T-helper 1 cell treated with Interleukin-12 subunit alpha and Interleukin-12 subunit beta and Interleukin-4 antibody, amounts not matched to agents 30 μg/mL and 1 μg/mL, for 36 hours (primary cell): ENCODE data around the gene LGALS14.
"Not testable (repeated sequence)": the region's sequence is repeated elsewhere in the genome, so short reads cannot be mapped to it uniquely, and the experiment has no call there.

ENCODE experiments used
- H3K27ac Mint-ChIP-seq: one replicate; pipeline ENCODE4 v1.8.0; 2021; ENCODE audit warnings: mild to moderate bottlenecking, mixed read lengths
- H3K27me3 Mint-ChIP-seq: one replicate; pipeline ENCODE4 v1.8.0; 2021; ENCODE audit warnings: low read depth, mixed read lengths
- H3K36me3 Mint-ChIP-seq: one replicate; pipeline ENCODE4 v1.8.0; 2021; ENCODE audit warnings: low read depth, mixed read lengths
- H3K4me1 Mint-ChIP-seq: one replicate; pipeline ENCODE4 v1.8.0; 2021; ENCODE audit warnings: low read depth, mixed read lengths
- H3K4me3 Mint-ChIP-seq: one replicate; pipeline ENCODE4 v1.8.0; 2021; ENCODE audit warnings: mild to moderate bottlenecking, moderate library complexity, mixed read lengths
- H3K9me3 Mint-ChIP-seq: one replicate; pipeline ENCODE4 v1.8.0; 2021; ENCODE audit warnings: mixed read lengths

Gene LGALS14

GRCh38 chr19:39720144-39720543 lies 15.9 kb downstream of the LGALS14 start:
- H3K36me3 Mint-ChIP-seq, H3K27ac Mint-ChIP-seq, H3K4me3 Mint-ChIP-seq, H3K4me1 Mint-ChIP-seq: not testable (repeated sequence)
- Mint-ChIP-seq H3K9me3 (peaks cover 10% of the 10 kb centered on the region), H3K27me3 (peaks cover 42% of the 10 kb centered on the region)

- no peak overlapping the region for H3K4me3 Mint-ChIP-seq
- H3K27ac Mint-ChIP-seq: no peak overlapping the region
- no peaks in the 10 kb centered on the region for H3K36me3 Mint-ChIP-seq
- H3K4me1 Mint-ChIP-seq: peaks cover under 1% of the 10 kb centered on the region
- H3K9me3 Mint-ChIP-seq: no peaks in the 10 kb centered on the region
- H3K27me3 Mint-ChIP-seq: peaks cover 32% of the 10 kb centered on the region
These were observed 21.7 kb downstream of the LGALS14 start for GRCh38 chr19:39725995-39726394.

DNA sequence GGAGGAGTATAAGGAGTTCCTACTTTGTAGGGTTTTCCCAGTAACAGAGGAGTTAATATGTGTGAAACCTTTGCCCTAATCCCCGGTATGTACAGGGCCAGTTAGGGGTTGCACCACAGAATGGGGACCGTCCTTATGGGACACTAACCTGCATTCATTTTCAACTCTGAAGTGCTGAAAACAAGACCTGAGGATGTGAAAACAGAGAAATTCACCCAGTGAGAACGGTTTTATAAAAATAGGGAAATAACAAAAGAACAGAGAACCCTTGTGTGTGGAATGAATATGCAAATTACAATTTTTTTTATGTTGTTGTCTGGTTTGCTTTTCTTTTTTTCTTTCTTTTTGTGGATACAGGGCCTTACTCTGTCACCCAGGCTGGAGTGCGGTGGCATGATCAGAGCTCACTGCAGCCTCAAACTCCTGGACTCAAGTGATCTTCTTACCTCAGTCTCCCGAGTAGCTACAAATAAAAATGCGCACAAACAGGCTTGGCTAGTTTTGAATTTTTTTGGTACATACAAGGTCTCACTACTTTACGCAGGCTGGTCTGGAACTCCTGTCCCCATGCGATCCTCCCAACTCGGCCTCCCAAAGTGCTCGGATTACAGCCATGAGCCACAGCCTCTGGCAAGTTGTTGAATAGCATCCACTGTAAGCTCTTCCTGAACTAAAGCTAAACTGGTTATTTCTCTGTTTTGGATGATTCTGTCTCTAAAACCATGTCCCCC lies 23.0 kb downstream of the LGALS14 start:
- Mint-ChIP-seq H3K4me1 (peaks cover 1% of the 10 kb centered on the region), H3K36me3 (no peaks in the 10 kb centered on the region), H3K27me3 (peaks cover 28% of the 10 kb centered on the region), H3K27ac (no peak overlapping the region), H3K4me3 (no peak overlapping the region), H3K9me3 (no peaks in the 10 kb centered on the region)

GRCh38 chr19:39728040-39728439 lies 23.8 kb downstream of the LGALS14 start:
- H3K4me3 Mint-ChIP-seq: no peak overlapping the region
- H3K9me3 Mint-ChIP-seq: peaks cover 1% of the 10 kb centered on the region
- H3K36me3 Mint-ChIP-seq: no peaks in the 10 kb centered on the region
- peaks cover 20% of the 10 kb centered on the region for H3K27me3 Mint-ChIP-seq
- no peak overlapping the region for H3K27ac Mint-ChIP-seq
- H3K4me1 Mint-ChIP-seq: peaks cover 1% of the 10 kb centered on the region

- Mint-ChIP-seq H3K27me3 (peaks cover 7% of the 10 kb centered on the region), H3K4me3 (no peak overlapping the region), H3K27ac (no peak overlapping the region), H3K4me1 (peaks cover 1% of the 10 kb centered on the region), H3K9me3 (peaks cover 7% of the 10 kb centered on the region), H3K36me3 (peaks cover 2% of the 10 kb centered on the region)
These were observed 25.3 kb downstream of the LGALS14 start for GRCh38 chr19:39729594-39729993.

GRCh38 chr19:39731685-39732084 lies 27.4 kb downstream of the LGALS14 start:
- Mint-ChIP-seq H3K9me3 (peaks cover 7% of the 10 kb centered on the region), H3K4me1 (peaks cover 9% of the 10 kb centered on the region), H3K36me3 (peaks cover 2% of the 10 kb centered on the region), H3K27me3 (peaks cover 5% of the 10 kb centered on the region), H3K27ac (no peak overlapping the region), H3K4me3 (no peak overlapping the region)

GRCh38 chr19:39733841-39734240 lies 29.6 kb downstream of the LGALS14 start:
- peaks cover 2% of the 10 kb centered on the region for H3K36me3 Mint-ChIP-seq
- H3K4me1 Mint-ChIP-seq: peaks cover 26% of the 10 kb centered on the region
- H3K27ac Mint-ChIP-seq: no peak overlapping the region
- H3K4me3 Mint-ChIP-seq: no peak overlapping the region
- H3K27me3 Mint-ChIP-seq: peaks cover 5% of the 10 kb centered on the region
- H3K9me3 Mint-ChIP-seq: peaks cover 7% of the 10 kb centered on the region

- peaks cover 35% of the 10 kb centered on the region for H3K4me1 Mint-ChIP-seq
- peak overlapping the region; percentile 73 for H3K27ac Mint-ChIP-seq
- H3K9me3 Mint-ChIP-seq: peaks cover 7% of the 10 kb centered on the region
- H3K4me3 Mint-ChIP-seq: no peak overlapping the region
- H3K27me3 Mint-ChIP-seq: no peaks in the 10 kb centered on the region
- H3K36me3 Mint-ChIP-seq: peaks cover 2% of the 10 kb centered on the region
These were observed 31.4 kb downstream of the LGALS14 start for GRCh38 chr19:39735688-39736087.

GRCh38 chr19:39736088-39736487 lies 31.8 kb downstream of the LGALS14 start:
- Mint-ChIP-seq H3K27ac (peak overlapping the region; percentile 73), H3K4me1 (peaks cover 33% of the 10 kb centered on the region), H3K9me3 (peaks cover 7% of the 10 kb centered on the region), H3K27me3 (no peaks in the 10 kb centered on the region), H3K36me3 (peaks cover 2% of the 10 kb centered on the region), H3K4me3 (no peak overlapping the region)

DNA sequence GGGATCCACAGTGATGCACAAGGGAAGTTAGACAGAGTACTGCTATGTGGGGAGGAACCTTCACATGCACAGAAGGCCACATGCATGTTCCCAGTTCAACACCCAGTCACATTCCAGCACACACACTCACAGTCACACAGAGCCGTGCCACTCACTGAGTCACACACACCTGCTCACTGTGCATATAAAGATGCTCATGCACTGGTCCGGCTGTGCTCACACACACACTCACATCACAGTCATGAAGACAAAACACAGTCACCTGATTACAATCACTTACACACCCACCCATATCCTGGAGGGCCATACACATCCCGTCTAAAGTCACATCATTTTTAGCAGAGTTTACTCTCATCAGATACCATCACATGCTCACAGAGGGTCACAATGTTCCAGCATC lies 33.1 kb downstream of the LGALS14 start:
- Mint-ChIP-seq H3K9me3 (peaks cover 7% of the 10 kb centered on the region), H3K36me3 (peaks cover 2% of the 10 kb centered on the region), H3K27ac (no peak overlapping the region), H3K27me3 (no peaks in the 10 kb centered on the region), H3K4me3 (no peak overlapping the region), H3K4me1 (peaks cover 33% of the 10 kb centered on the region)

- Mint-ChIP-seq H3K4me3 (no peak within 1 kb of the TSS), H3K9me3 (peaks cover 7% of the 10 kb centered on the region), H3K4me1 (peaks cover 33% of the 10 kb centered on the region), H3K27ac (no peak within 1 kb of the TSS), H3K36me3 (peaks cover 2% of the 10 kb centered on the region), H3K27me3 (no peaks in the 10 kb centered on the region)
These were observed 33.6 kb downstream of the LGALS14 start, which contains the start of gene CLC for GRCh38 chr19:39737891-39738290. CLC (minus strand) TSS chr19:39738029; CDS start chr19:39737952, 77 bp downstream.

DNA sequence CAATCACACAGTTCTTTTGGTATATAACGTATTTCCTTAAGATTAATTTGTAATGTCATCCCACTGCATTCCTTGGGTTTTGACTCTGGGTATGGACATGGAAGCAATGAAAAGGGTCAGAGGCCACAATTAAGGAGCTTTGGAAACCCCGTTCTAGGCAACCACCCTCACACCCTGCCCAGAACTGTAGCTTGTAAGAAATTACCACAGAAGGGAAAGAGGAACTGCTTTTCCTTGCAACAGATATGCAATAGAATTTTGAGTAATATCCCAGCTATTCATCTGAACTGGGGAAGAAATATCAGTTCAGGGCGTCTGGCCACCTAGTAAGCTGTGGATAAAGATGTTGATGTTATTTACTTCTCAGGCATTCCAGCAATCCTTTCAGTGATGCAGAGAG lies 34.5 kb downstream of the LGALS14 start:
- H3K9me3 Mint-ChIP-seq: peaks cover under 1% of the 10 kb centered on the region
- peaks cover under 1% of the 10 kb centered on the region for H3K36me3 Mint-ChIP-seq
- H3K27ac Mint-ChIP-seq: no peak overlapping the region
- H3K4me3 Mint-ChIP-seq: no peak overlapping the region
- peaks cover 33% of the 10 kb centered on the region for H3K4me1 Mint-ChIP-seq
- H3K27me3 Mint-ChIP-seq: peaks cover 6% of the 10 kb centered on the region

DNA sequence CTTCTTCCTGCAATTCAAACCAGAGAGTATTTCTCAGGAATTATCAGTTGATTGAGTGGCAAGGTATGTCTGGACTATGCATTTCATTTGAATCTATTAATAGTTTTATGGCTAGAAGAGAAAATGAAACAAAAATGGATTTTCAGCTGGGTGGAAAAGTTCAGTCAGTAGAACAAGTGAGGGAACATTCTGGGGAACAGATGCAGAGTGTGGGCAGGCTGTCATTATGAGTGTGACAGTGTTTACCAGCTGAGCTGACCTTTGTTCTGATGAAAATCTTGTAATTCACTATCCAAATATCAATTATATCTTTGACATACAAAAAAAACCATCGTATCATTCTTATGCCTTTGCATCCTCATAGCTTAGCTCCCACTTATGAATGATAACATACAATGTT lies 36.1 kb downstream of the LGALS14 start:
- peak overlapping the region; percentile 64 for H3K27ac Mint-ChIP-seq
- peak overlapping the region; percentile 71 for H3K4me3 Mint-ChIP-seq
- peaks cover 33% of the 10 kb centered on the region for H3K4me1 Mint-ChIP-seq
- no peaks in the 10 kb centered on the region for H3K36me3 Mint-ChIP-seq
- H3K9me3 Mint-ChIP-seq: no peaks in the 10 kb centered on the region
- H3K27me3 Mint-ChIP-seq: peaks cover 6% of the 10 kb centered on the region

GRCh38 chr19:39745643-39746042 lies 41.4 kb downstream of the LGALS14 start:
- H3K27me3 Mint-ChIP-seq: peaks cover 22% of the 10 kb centered on the region
- no peaks in the 10 kb centered on the region for H3K36me3 Mint-ChIP-seq
- no peaks in the 10 kb centered on the region for H3K4me1 Mint-ChIP-seq
- no peaks in the 10 kb centered on the region for H3K9me3 Mint-ChIP-seq
- H3K4me3 Mint-ChIP-seq: no peak overlapping the region
- no peak overlapping the region for H3K27ac Mint-ChIP-seq

GRCh38 chr19:39746836-39747529 lies 42.7 kb downstream of the LGALS14 start:
- no peaks in the 10 kb centered on the region for H3K4me1 Mint-ChIP-seq
- H3K36me3 Mint-ChIP-seq: no peaks in the 10 kb centered on the region
- H3K9me3 Mint-ChIP-seq: no peaks in the 10 kb centered on the region
- H3K27me3 Mint-ChIP-seq: peaks cover 22% of the 10 kb centered on the region
- H3K4me3 Mint-ChIP-seq: no peak overlapping the region
- no peak overlapping the region for H3K27ac Mint-ChIP-seq
